ENCODE results near the gene SCGB2B2. TPM values are rescaled to one million over a fixed set of nuclear protein-coding genes. Genes with fewer than 3 reads are reported as not detected.

The SCGB2B2 gene
- polyA plus RNA-seq, 1 of the 3 experiments (the other 2 are of a cell fraction): 0.03 TPM

DNA sequence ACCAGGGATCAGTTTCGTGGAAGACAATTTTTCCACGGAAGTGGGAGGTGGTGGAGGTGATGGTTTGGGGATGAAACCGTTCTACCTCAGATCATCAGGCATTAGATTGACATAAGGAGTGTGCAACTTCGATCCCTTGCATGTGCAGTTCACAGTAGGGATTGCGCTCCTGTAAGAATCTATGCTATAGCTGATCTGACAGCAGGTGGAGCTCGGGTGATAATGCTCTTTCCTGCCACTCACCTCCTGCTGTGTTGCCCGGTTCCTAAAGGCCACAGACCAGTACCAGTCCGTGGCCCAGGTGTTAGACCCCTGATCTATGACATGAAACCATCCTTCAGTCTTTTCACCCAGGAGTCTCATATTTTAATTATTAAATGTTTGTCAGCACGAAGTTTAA is 4.5 kb upstream of the SCGB2B2 start:
- H3K27ac ChIP-seq (ENCODE audit: low read depth in 2 of 2, low read length in 1 of 2): no peak overlapping the region
- H3K4me2 ChIP-seq: no peak overlapping the region
- H3K36me3 ChIP-seq (replicated peaks in 1 of 2; ENCODE audit: control insufficient read depth in 1 of 2, insufficient read depth in 2 of 2, low read length in 1 of 2): peaks cover 51 to 66% of the 10 kb centered on the region in 2 experiments
- no peaks in the 10 kb centered on the region for H3K27me3 ChIP-seq (ENCODE audit: insufficient read depth)
- no peaks in the 10 kb centered on the region for H4K20me1 ChIP-seq (ENCODE audit: insufficient read depth)
- no peak overlapping the region; a peak in 1 of 4 replicates for H3K4me3 ChIP-seq (ENCODE audit: low read depth in 2 of 2, low read length in 1 of 2)
- ChIA-PET CTCF (interaction anchor here (1.3 kb wide), 1 partner anchor 36 kb away, joined by 5 read pairs; no protein-coding TSS in a partner anchor), POLR2A (no interaction called here)
- H2AFZ ChIP-seq (ENCODE audit: low read depth): no peak overlapping the region
- TF ChIP-seq CHD2 (IDR thresholded peaks at IDR 0.05; ENCODE audit: low read length, partially characterized antibody) (no peak), FOXJ3 (CRISPR knock-in tag; IDR thresholded peaks at IDR 0.05) (no peak), SMC3 (IDR thresholded peaks at IDR 0.05; ENCODE audit: low read depth, low read length) (no peak), MAX (IDR thresholded peaks at IDR 0.05; ENCODE audit: low read depth) (no peak), ZBTB33 (IDR thresholded peaks at IDR 0.05; ENCODE audit: borderline replicate concordance, low read depth) (no peak), SIN3A (IDR thresholded peaks at IDR 0.05; ENCODE audit: borderline replicate concordance, low read depth, low read length) (no peak)
- TF ChIP-seq, protein P1, sequence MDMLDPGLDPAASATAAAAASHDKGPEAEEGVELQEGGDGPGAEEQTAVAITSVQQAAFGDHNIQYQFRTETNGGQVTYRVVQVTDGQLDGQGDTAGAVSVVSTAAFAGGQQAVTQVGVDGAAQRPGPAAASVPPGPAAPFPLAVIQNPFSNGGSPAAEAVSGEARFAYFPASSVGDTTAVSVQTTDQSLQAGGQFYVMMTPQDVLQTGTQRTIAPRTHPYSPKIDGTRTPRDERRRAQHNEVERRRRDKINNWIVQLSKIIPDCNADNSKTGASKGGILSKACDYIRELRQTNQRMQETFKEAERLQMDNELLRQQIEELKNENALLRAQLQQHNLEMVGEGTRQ (IDR thresholded peaks at IDR 0.05; ENCODE audit: borderline replicate concordance, low read depth, low read length): no peak
- TF ChIP-seq, protein P2, sequence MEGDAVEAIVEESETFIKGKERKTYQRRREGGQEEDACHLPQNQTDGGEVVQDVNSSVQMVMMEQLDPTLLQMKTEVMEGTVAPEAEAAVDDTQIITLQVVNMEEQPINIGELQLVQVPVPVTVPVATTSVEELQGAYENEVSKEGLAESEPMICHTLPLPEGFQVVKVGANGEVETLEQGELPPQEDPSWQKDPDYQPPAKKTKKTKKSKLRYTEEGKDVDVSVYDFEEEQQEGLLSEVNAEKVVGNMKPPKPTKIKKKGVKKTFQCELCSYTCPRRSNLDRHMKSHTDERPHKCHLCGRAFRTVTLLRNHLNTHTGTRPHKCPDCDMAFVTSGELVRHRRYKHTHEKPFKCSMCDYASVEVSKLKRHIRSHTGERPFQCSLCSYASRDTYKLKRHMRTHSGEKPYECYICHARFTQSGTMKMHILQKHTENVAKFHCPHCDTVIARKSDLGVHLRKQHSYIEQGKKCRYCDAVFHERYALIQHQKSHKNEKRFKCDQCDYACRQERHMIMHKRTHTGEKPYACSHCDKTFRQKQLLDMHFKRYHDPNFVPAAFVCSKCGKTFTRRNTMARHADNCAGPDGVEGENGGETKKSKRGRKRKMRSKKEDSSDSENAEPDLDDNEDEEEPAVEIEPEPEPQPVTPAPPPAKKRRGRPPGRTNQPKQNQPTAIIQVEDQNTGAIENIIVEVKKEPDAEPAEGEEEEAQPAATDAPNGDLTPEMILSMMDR (IDR thresholded peaks at IDR 0.05): no peak
- no peaks in the 10 kb centered on the region for H3K9me2 ChIP-seq
- peaks cover 0 to 3% of the 10 kb centered on the region in 2 experiments; a peak in 2 of 4 replicates for H3K4me1 ChIP-seq (ENCODE audit: control insufficient read depth in 1 of 2, insufficient read depth in 2 of 2, low read depth in 1 of 2, low read length in 1 of 2)
- no peak for DNase-seq
- no peak overlapping the region for H3K9ac ChIP-seq
- H3K79me2 ChIP-seq (ENCODE audit: insufficient read depth): peaks cover 6% of the 10 kb centered on the region; the same call in 1 of the 2 replicates
- peaks cover 30% of the 10 kb centered on the region; the same call in 1 of the 2 replicates for H3K9me3 ChIP-seq
- WGBS (ENCODE audit: low lambda C conversion rate): 94% methylated on average over 9 of the region's 9 CpGs
- peaks cover 6% of the 10 kb centered on the region for H3F3A ChIP-seq (replicated peaks; ENCODE audit: insufficient read depth)

DNA sequence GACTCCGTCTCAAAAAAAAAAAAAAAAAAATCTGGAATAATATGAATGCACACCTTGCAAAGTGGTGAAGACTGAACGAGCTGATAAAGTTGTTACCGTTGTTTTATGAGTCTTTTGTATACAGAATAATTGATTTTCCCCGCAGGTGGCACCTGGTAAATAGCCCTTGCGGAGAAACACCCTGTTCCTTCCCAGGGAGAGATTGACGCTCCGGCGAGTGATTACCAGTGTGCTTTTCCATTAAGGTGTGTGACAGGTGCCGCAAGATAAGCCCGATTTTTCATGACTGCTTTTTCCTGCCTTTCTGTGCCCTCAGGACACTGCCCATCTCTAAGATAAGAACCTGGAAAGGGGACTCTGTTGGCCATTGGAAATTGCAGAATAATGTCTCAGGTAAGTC is 1.5 kb upstream of the SCGB2B2 start:
- CTCF ChIA-PET: interaction anchor here (1.2 to 1.8 kb wide), 5 partner anchors 16 to 294 kb away, joined by 3 to 5 read pairs (median 5); no protein-coding TSS in a partner anchor

More for the DNA sequence above, 1.5 kb upstream of the SCGB2B2 start:
- Histone ChIP-seq H3K27me3 (ENCODE audit: insufficient read depth) (no peaks in the 10 kb centered on the region), H3K27ac (ENCODE audit: low read depth in 2 of 2, low read length in 1 of 2) (no peak overlapping the region), H3K4me2 (peak overlapping the region; percentile 87; the same call in 1 of the 2 replicates), H3K9me3 (peaks cover 6% of the 10 kb centered on the region; the same call in 1 of the 2 replicates), H2AFZ (ENCODE audit: low read depth) (no peak overlapping the region; the same call in 1 of the 2 replicates), H3F3A (replicated peaks; ENCODE audit: insufficient read depth) (peaks cover under 1% of the 10 kb centered on the region), H3K79me2 (ENCODE audit: insufficient read depth) (peaks cover 6% of the 10 kb centered on the region; the same call in 1 of the 2 replicates), H3K36me3 (replicated peaks in 1 of 2; ENCODE audit: control insufficient read depth in 1 of 2, insufficient read depth in 2 of 2, low read length in 1 of 2) (peaks cover 40 to 48% of the 10 kb centered on the region in 2 experiments), H3K4me1 (ENCODE audit: control insufficient read depth in 1 of 2, insufficient read depth in 2 of 2, low read depth in 1 of 2, low read length in 1 of 2) (peaks cover 0 to 7% of the 10 kb centered on the region in 2 experiments; a peak in 2 of 4 replicates), H3K4me3 (ENCODE audit: low read depth in 2 of 2, low read length in 1 of 2) (peak overlapping the region in 1 of 2 experiments; percentile 79; a peak in 2 of 4 replicates), H4K20me1 (ENCODE audit: insufficient read depth) (no peaks in the 10 kb centered on the region), H3K9me2 (no peaks in the 10 kb centered on the region), H3K9ac (no peak overlapping the region)
- POLR2A ChIA-PET: interaction anchor here (0.6 to 2.9 kb wide), 7 partner anchors 8 to 285 kb away, joined by 3 to 22 read pairs (median 5); partner anchors contain the start of gene ZNF181
- no peak for DNase-seq
- TF ChIP-seq GATA2 (CRISPR knock-in tag; IDR thresholded peaks at IDR 0.05): no peak
- no peak for TF ChIP-seq FOSL2 (IDR thresholded peaks at IDR 0.05; ENCODE audit: borderline replicate concordance, low read depth)
- TF ChIP-seq SIN3A (IDR thresholded peaks at IDR 0.05; ENCODE audit: borderline replicate concordance, low read depth, low read length): no peak
- no peak for TF ChIP-seq YY1 (IDR thresholded peaks at IDR 0.05; ENCODE audit: low read depth)
- TF ChIP-seq, protein P1 (IDR thresholded peaks at IDR 0.05; ENCODE audit: borderline replicate concordance, low read depth, low read length): no peak
- TF ChIP-seq SMC3 (IDR thresholded peaks at IDR 0.05; ENCODE audit: low read depth, low read length): no peak
- no peak for TF ChIP-seq TAF1 (IDR thresholded peaks at IDR 0.05; ENCODE audit: borderline replicate concordance, low read depth, low read length)
- TF ChIP-seq, protein P3, sequence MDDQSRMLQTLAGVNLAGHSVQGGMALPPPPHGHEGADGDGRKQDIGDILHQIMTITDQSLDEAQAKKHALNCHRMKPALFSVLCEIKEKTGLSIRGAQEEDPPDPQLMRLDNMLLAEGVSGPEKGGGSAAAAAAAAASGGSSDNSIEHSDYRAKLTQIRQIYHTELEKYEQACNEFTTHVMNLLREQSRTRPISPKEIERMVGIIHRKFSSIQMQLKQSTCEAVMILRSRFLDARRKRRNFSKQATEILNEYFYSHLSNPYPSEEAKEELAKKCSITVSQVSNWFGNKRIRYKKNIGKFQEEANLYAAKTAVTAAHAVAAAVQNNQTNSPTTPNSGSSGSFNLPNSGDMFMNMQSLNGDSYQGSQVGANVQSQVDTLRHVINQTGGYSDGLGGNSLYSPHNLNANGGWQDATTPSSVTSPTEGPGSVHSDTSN (IDR thresholded peaks at IDR 0.05): no peak
- 68% methylated on average over 10 of the region's 10 CpGs for WGBS (ENCODE audit: low lambda C conversion rate)

Data from SK-N-SH (cell line).